Measurements from ENCODE around the gene TMEM41B.
A peak's percentile ranks its signal among the peaks of the same experiment; 100 is the strongest.
"Not testable (repeated sequence)": the region's sequence is repeated elsewhere in the genome, so short reads cannot be mapped to it uniquely, and the experiment has no call there.

Gene TMEM41B

GRCh38 chr11:9330387-9331384 is 16.3 kb upstream of the TMEM41B start:
- WGBS, 2 experiments (ENCODE audit: insufficient coverage in 2 of 2), result 94% methylated on average over 5 to 7 of the region's 10 CpGs
- no peak overlapping the region for H3K27ac ChIP-seq (ENCODE audit: low read depth, low read length, severe bottlenecking)
- H3K4me1 ChIP-seq (ENCODE audit: control insufficient read depth, insufficient read depth, low read length, poor library complexity, severe bottlenecking), result peaks cover 3% of the 10 kb centered on the region
- no peaks in the 10 kb centered on the region for H3K36me3 ChIP-seq (ENCODE audit: control insufficient read depth, insufficient read depth, low read length)
- H3K9me3 ChIP-seq (ENCODE audit: control insufficient read depth, low read length), result no peaks in the 10 kb centered on the region
- H3K4me3 ChIP-seq (ENCODE audit: extremely low read depth, insufficient read depth, low read length, poor library complexity, severe bottlenecking), result no peak overlapping the region

DNA sequence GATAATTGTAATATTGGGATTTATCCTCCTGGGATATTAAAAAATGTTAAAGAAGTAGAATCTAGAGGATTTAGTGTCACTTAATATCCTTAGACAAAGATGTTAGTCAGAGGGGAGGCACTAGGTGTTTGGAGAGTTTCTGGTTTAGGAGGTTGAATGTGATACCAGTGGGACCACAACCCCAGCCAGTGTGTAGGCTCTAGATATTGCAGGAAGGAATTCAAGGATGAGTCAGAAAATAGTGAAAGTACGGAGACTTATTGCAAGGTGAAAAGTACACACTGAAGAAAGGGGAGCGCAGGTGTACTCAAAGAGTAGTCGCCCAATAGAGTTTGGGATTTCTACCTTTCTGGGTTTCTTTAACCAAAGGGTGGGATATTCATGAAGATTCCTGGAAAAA is 5.7 kb upstream of the TMEM41B start:
- Histone ChIP-seq H3K4me1 (ENCODE audit: control insufficient read depth, insufficient read depth, low read length, poor library complexity, severe bottlenecking) (peaks cover 21% of the 10 kb centered on the region), H3K4me3 (ENCODE audit: extremely low read depth, insufficient read depth, low read length, poor library complexity, severe bottlenecking) (no peak overlapping the region), H3K9me3 (ENCODE audit: control insufficient read depth, low read length) (no peaks in the 10 kb centered on the region), H3K27ac (ENCODE audit: low read depth, low read length, severe bottlenecking) (peak overlapping the region; percentile 73), H3K36me3 (ENCODE audit: control insufficient read depth, insufficient read depth, low read length) (no peaks in the 10 kb centered on the region)
- 97% methylated on average over 3 of the region's 3 CpGs for WGBS, 2 experiments (ENCODE audit: insufficient coverage in 2 of 2)

- peak overlapping the region; percentile 73 for H3K27ac ChIP-seq (ENCODE audit: low read depth, low read length, severe bottlenecking)
- not testable (repeated sequence) for H3K36me3 ChIP-seq (ENCODE audit: control insufficient read depth, insufficient read depth, low read length); H3K9me3 ChIP-seq (ENCODE audit: control insufficient read depth, low read length); H3K4me3 ChIP-seq (ENCODE audit: extremely low read depth, insufficient read depth, low read length, poor library complexity, severe bottlenecking)
- H3K4me1 ChIP-seq (ENCODE audit: control insufficient read depth, insufficient read depth, low read length, poor library complexity, severe bottlenecking), result peaks cover 25% of the 10 kb centered on the region
- WGBS, 2 experiments (ENCODE audit: insufficient coverage in 2 of 2), result 95 to 100% methylated on average over 3 to 4 of the region's 4 CpGs
Observed at GRCh38 chr11:9319377-9320001, 5.1 kb upstream of the TMEM41B start.

DNA sequence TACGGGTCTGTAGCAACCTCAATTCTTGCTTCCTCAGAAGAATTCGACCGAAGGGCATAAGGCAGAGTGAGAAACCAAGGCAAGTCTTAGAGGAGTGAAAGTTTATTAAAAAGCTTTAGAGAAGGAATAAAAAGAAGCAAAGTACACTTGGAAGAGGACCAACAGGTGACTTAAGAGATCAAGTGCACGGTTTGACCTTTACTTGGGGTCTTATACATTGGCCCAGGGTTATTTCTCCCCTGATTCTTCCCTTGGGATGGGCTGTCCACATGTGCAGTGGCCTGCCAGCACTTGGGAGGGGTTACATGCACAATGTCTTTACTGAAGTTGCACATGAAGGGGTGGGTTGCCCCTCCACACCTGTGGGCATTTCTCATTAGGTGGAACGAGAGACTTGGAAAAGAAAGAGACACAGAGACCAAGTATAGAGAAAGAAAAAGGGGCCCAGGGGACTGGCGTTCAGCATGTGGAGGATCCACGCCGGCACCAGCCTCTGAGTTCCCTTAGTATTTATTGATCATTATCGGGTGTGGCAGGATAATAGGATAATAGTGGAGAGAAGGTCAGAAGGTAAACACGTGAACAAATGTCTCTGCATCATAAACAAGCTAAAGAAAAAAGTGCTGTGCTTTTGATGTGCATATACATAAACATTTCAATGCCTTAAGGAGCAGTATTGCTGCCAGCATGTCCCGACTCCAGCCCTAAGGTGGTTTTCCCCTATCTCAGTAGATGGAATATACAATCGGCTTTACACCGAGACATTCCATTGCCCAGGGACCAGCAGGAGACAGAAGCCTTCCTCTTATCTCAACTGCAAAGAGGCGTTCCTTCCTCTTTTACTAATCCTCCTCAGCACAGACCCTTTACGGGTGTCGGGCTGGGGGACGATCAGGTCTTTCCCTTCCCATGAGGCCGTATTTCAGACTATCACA is 4.3 kb upstream of the TMEM41B start:
- not testable (repeated sequence) for H3K36me3 ChIP-seq (ENCODE audit: control insufficient read depth, insufficient read depth, low read length); H3K9me3 ChIP-seq (ENCODE audit: control insufficient read depth, low read length); H3K4me3 ChIP-seq (ENCODE audit: extremely low read depth, insufficient read depth, low read length, poor library complexity, severe bottlenecking)
- H3K27ac ChIP-seq (ENCODE audit: low read depth, low read length, severe bottlenecking), result peak overlapping the region; percentile 73
- 50 to 62% methylated on average over 10 to 12 of the region's 18 CpGs for WGBS, 2 experiments (ENCODE audit: insufficient coverage in 2 of 2)
- H3K4me1 ChIP-seq (ENCODE audit: control insufficient read depth, insufficient read depth, low read length, poor library complexity, severe bottlenecking), result peaks cover 25% of the 10 kb centered on the region

- peaks cover 16% of the 10 kb centered on the region for H3K36me3 ChIP-seq (ENCODE audit: control insufficient read depth, insufficient read depth, low read length)
- WGBS, 2 experiments (ENCODE audit: insufficient coverage in 2 of 2), result 100% methylated on average over 1 to 2 of the region's 2 CpGs
- H3K9me3 ChIP-seq (ENCODE audit: control insufficient read depth, low read length), result no peaks in the 10 kb centered on the region
- H3K4me1 ChIP-seq (ENCODE audit: control insufficient read depth, insufficient read depth, low read length, poor library complexity, severe bottlenecking), result peaks cover 30% of the 10 kb centered on the region
- H3K4me3 ChIP-seq (ENCODE audit: extremely low read depth, insufficient read depth, low read length, poor library complexity, severe bottlenecking), result no peak overlapping the region
- no peak overlapping the region for H3K27ac ChIP-seq (ENCODE audit: low read depth, low read length, severe bottlenecking)
Observed at GRCh38 chr11:9316334-9316733, 1.9 kb upstream of the TMEM41B start.

GRCh38 chr11:9315078-9315688 is 790 bp upstream of the TMEM41B start:
- Histone ChIP-seq H3K4me3 (ENCODE audit: extremely low read depth, insufficient read depth, low read length, poor library complexity, severe bottlenecking) (peak overlapping the region; percentile 29), H3K4me1 (ENCODE audit: control insufficient read depth, insufficient read depth, low read length, poor library complexity, severe bottlenecking) (peaks cover 29% of the 10 kb centered on the region), H3K36me3 (ENCODE audit: control insufficient read depth, insufficient read depth, low read length) (peaks cover 25% of the 10 kb centered on the region), H3K9me3 (ENCODE audit: control insufficient read depth, low read length) (no peaks in the 10 kb centered on the region), H3K27ac (ENCODE audit: low read depth, low read length, severe bottlenecking) (peak overlapping the region; percentile 96)
- WGBS, 2 experiments (ENCODE audit: insufficient coverage in 2 of 2), result 71 to 74% methylated on average over 11 to 13 of the region's 16 CpGs

GRCh38 chr11:9313648-9314290 is 624 bp downstream of the TMEM41B start:
- Histone ChIP-seq H3K4me1 (ENCODE audit: control insufficient read depth, insufficient read depth, low read length, poor library complexity, severe bottlenecking) (peaks cover 19% of the 10 kb centered on the region), H3K27ac (ENCODE audit: low read depth, low read length, severe bottlenecking) (peak overlapping the region; percentile 95), H3K9me3 (ENCODE audit: control insufficient read depth, low read length) (no peaks in the 10 kb centered on the region), H3K4me3 (ENCODE audit: extremely low read depth, insufficient read depth, low read length, poor library complexity, severe bottlenecking) (peak overlapping the region; percentile 99), H3K36me3 (ENCODE audit: control insufficient read depth, insufficient read depth, low read length) (peaks cover 36% of the 10 kb centered on the region)
- WGBS, 2 experiments (ENCODE audit: insufficient coverage in 2 of 2), result 0 to 1% methylated on average over 16 to 23 of the region's 27 CpGs

- peak overlapping the region; percentile 99 for H3K4me3 ChIP-seq (ENCODE audit: extremely low read depth, insufficient read depth, low read length, poor library complexity, severe bottlenecking)
- H3K9me3 ChIP-seq (ENCODE audit: control insufficient read depth, low read length), result no peaks in the 10 kb centered on the region
- WGBS, 2 experiments (ENCODE audit: insufficient coverage in 2 of 2), result 100% methylated on average over 1 to 2 of the region's 3 CpGs
Observed at GRCh38 chr11:9310485-9311090, 3.8 kb downstream of the TMEM41B start.

GRCh38 chr11:9304178-9304577 is 10.2 kb downstream of the TMEM41B start:
- Histone ChIP-seq H3K9me3 (ENCODE audit: control insufficient read depth, low read length) (no peaks in the 10 kb centered on the region), H3K27ac (ENCODE audit: low read depth, low read length, severe bottlenecking) (no peak overlapping the region)
- 100% methylated on average over 1 of the region's 3 CpGs; no CpG with 5 or more reads in 1 of the 2 experiments for WGBS, 2 experiments (ENCODE audit: insufficient coverage in 2 of 2)

More at GRCh38 chr11:9310485-9311090, 3.8 kb downstream of the TMEM41B start:
- Histone ChIP-seq H3K36me3 (ENCODE audit: control insufficient read depth, insufficient read depth, low read length) (peaks cover 45% of the 10 kb centered on the region), H3K27ac (ENCODE audit: low read depth, low read length, severe bottlenecking) (no peak overlapping the region), H3K4me1 (ENCODE audit: control insufficient read depth, insufficient read depth, low read length, poor library complexity, severe bottlenecking) (peaks cover 13% of the 10 kb centered on the region)

More at GRCh38 chr11:9304178-9304577, 10.2 kb downstream of the TMEM41B start:
- H3K4me3 ChIP-seq (ENCODE audit: extremely low read depth, insufficient read depth, low read length, poor library complexity, severe bottlenecking), result no peak overlapping the region
- peaks cover 42% of the 10 kb centered on the region for H3K36me3 ChIP-seq (ENCODE audit: control insufficient read depth, insufficient read depth, low read length)
- H3K4me1 ChIP-seq (ENCODE audit: control insufficient read depth, insufficient read depth, low read length, poor library complexity, severe bottlenecking), result no peaks in the 10 kb centered on the region
